GM23338 (cell line): ENCODE data around the gene FIGNL1. TPM values are rescaled to one million over a fixed set of nuclear protein-coding genes. Genes with fewer than 3 reads are reported as not detected.

Experiments
- ATAC-seq: fragments of 200-7000 bp; cut with Tn5 transposase; 3 replicates; pipeline ENCODE4 v1.9.1; 2020
- DNase-seq: peaks from one replicate; pipeline ENCODE4 v3.0.0-alpha.2; 2015; ENCODE audit warnings: low spot score
- H2AFZ ChIP-seq: fragments of 200-600 bp; sonication (generic); 2 replicates; pipeline ENCODE4 v1.8.0; 2016; ENCODE audit warnings: antibody characterized with exemption, mild to moderate bottlenecking, moderate library complexity
- H3F3A ChIP-seq: fragments of 200-600 bp; sonication (generic); replicated peaks from 2 replicates; pipeline ENCODE4 v1.8.0; 2017; ENCODE audit warnings: antibody characterized with exemption, mixed run types, low read depth
- H3K27ac ChIP-seq: fragments of 200-600 bp; sonication (generic); 2 replicates; pipeline ENCODE4 v1.6.1; 2016; ENCODE audit warnings: low read depth
- H3K27me3 ChIP-seq: fragments of 200-600 bp; sonication (generic); 2 replicates; pipeline ENCODE4 v1.8.0; 2016; ENCODE audit warnings: mild to moderate bottlenecking, mixed run types, moderate library complexity; ENCODE audit not compliant: insufficient read depth
- H3K36me3 ChIP-seq: fragments of 200-600 bp; sonication (generic); 2 replicates; pipeline ENCODE4 v1.8.0; 2016; ENCODE audit warnings: mild to moderate bottlenecking; ENCODE audit not compliant: insufficient read depth
- H3K4me1 ChIP-seq: fragments of 200-600 bp; sonication (generic); 2 replicates; pipeline ENCODE4 v1.8.0; 2016; ENCODE audit warnings: mild to moderate bottlenecking, moderate library complexity; ENCODE audit not compliant: insufficient read depth
- H3K4me2 ChIP-seq: fragments of 200-600 bp; sonication (generic); 2 replicates; pipeline ENCODE4 v1.7.1; 2017; ENCODE audit warnings: mixed run types
- H3K4me3 ChIP-seq: fragments of 200-600 bp; sonication (generic); 2 replicates; pipeline ENCODE4 v1.6.1; 2016; ENCODE audit warnings: mixed run types
- H3K79me2 ChIP-seq: fragments of 200-600 bp; sonication (generic); replicated peaks from 2 replicates; pipeline ENCODE4 v1.8.0; 2017; ENCODE audit warnings: mild to moderate bottlenecking; ENCODE audit not compliant: insufficient read depth
- H3K9me2 ChIP-seq: fragments of 200-600 bp; sonication (generic); 2 replicates; pipeline ENCODE4 v1.8.0; 2017; ENCODE audit not compliant: insufficient read depth
- H4K20me1 ChIP-seq: fragments of 200-600 bp; sonication (generic); replicated peaks from 2 replicates; pipeline ENCODE4 v1.8.0; 2017; ENCODE audit warnings: mild to moderate bottlenecking; ENCODE audit not compliant: insufficient read depth
- H3K27ac Mint-ChIP-seq: 2 replicates; pipeline ENCODE4 v1.8.0; 2020; ENCODE audit warnings: inconsistent platforms, mild to moderate bottlenecking, moderate library complexity, mixed read lengths
- H3K27me3 Mint-ChIP-seq: 3 replicates; pipeline ENCODE4 v1.8.0; 2022; ENCODE audit warnings: low read depth, mild to moderate bottlenecking, moderate library complexity, mixed read lengths, inconsistent platforms; ENCODE audit not compliant: insufficient read depth, poor library complexity
- H3K36me3 Mint-ChIP-seq: 3 replicates; pipeline ENCODE4 v1.8.0; 2021; ENCODE audit warnings: low read depth, mild to moderate bottlenecking, inconsistent platforms, moderate library complexity, mixed read lengths
- H3K4me1 Mint-ChIP-seq: 3 replicates; pipeline ENCODE4 v1.8.0; 2020; ENCODE audit warnings: mild to moderate bottlenecking, inconsistent platforms, mixed read lengths
- H3K4me3 Mint-ChIP-seq: 3 replicates; pipeline ENCODE4 v1.8.0; 2021; ENCODE audit warnings: moderate library complexity, mild to moderate bottlenecking, inconsistent platforms, mixed read lengths
- H3K9me3 Mint-ChIP-seq: 3 replicates; pipeline ENCODE4 v1.8.0; 2020; ENCODE audit warnings: moderate library complexity, mild to moderate bottlenecking, inconsistent platforms, mixed read lengths
- CREB1 ChIP-seq: fragments of 250-450 bp; sonication (Bioruptor Pico); IDR thresholded peaks from 2 replicates; pipeline ENCODE4 v1.5.0; 2020; ENCODE audit warnings: low read depth, mild to moderate bottlenecking, moderate library complexity
- ETS1 ChIP-seq: IDR thresholded peaks from 2 replicates; pipeline ENCODE4 v1.6.1; 2016; ENCODE audit warnings: antibody characterized with exemption
- EZH2 ChIP-seq: fragments of 200-600 bp; sonication (generic); IDR thresholded peaks from one replicate; pipeline ENCODE4 v1.8.0; 2017; ENCODE audit warnings: antibody characterized with exemption, mild to moderate bottlenecking, low read depth; ENCODE audit not compliant: unreplicated experiment
- EZH2phosphoT487 ChIP-seq: fragments of 200-600 bp; sonication (generic); IDR thresholded peaks from one replicate; pipeline ENCODE4 v1.8.1; 2018; ENCODE audit warnings: antibody characterized with exemption; ENCODE audit not compliant: unreplicated experiment
- JUNB ChIP-seq: IDR thresholded peaks from one replicate; pipeline ENCODE4 v1.6.1; 2016; ENCODE audit warnings: antibody characterized with exemption; ENCODE audit not compliant: unreplicated experiment
- NANOG ChIP-seq: IDR thresholded peaks from 2 replicates; pipeline ENCODE4 v1.6.1; 2016; ENCODE audit warnings: antibody characterized with exemption, borderline replicate concordance
- POLR2AphosphoS5 ChIP-seq: IDR thresholded peaks from 2 replicates; pipeline ENCODE4 v1.6.1; 2016; ENCODE audit warnings: antibody characterized with exemption, low read depth
- REST ChIP-seq: IDR thresholded peaks from one replicate; pipeline ENCODE4 v1.6.1; 2018; ENCODE audit warnings: antibody characterized with exemption; ENCODE audit not compliant: unreplicated experiment
- STAT1 ChIP-seq: IDR thresholded peaks from one replicate; pipeline ENCODE4 v1.6.1; 2016; ENCODE audit warnings: antibody characterized with exemption; ENCODE audit not compliant: unreplicated experiment
- ZNF114 ChIP-seq: fragments of 250-450 bp; sonication (Bioruptor Pico); IDR thresholded peaks from 2 replicates; pipeline ENCODE4 v1.5.0; 2020; ENCODE audit warnings: mild to moderate bottlenecking, moderate library complexity
- ZNF331 ChIP-seq: fragments of 250-450 bp; sonication (Bioruptor Pico); IDR thresholded peaks from 2 replicates; pipeline ENCODE4 v1.5.0; 2020; ENCODE audit warnings: low read depth, mild to moderate bottlenecking, moderate library complexity
- polyA plus RNA-seq: library from polyadenylated mRNA; unstranded; fragments of >200 nt; fragmentation: Nextera tagmentation; extraction: Ambion mirVana; gene quantifications from 2 replicates; pipeline ENCODE4 v1.2.1, GENCODE V29; 2016
- total RNA-seq: library from RNA; depleted of rRNA; stranded (reverse); fragments of >200 nt; shearing (Covaris generic); gene quantifications from 2 replicates; pipeline ENCODE4 v1.2.3, GENCODE V29; 2014
- TF ChIP-seq, protein P1 (sequence below), 2 experiments: fragments of 200-600 bp in 1 of 2; sonication (generic) in 1 of 2; conservative IDR thresholded peaks; 2 replicates each; pipeline versions ENCODE4 v1.5.1 to v1.6.1; 2016 to 2017; ENCODE audit warnings: antibody characterized with exemption in 2 of 2, low read depth in 2 of 2, mild to moderate bottlenecking in 2 of 2, moderate library complexity in 1 of 2
- TF ChIP-seq, protein P2 (sequence below): fragments of 250-450 bp; sonication (Bioruptor Pico); IDR thresholded peaks from 2 replicates; pipeline ENCODE4 v1.5.0; 2020; ENCODE audit warnings: mild to moderate bottlenecking, moderate library complexity

Gene FIGNL1
- total and polyA plus RNA-seq, 2 experiments from 2014 or later: 6.6 to 24.9 TPM

- ATAC-seq (no peak), DNase-seq (no peak)
- no peaks in the 10 kb centered on the region; the same call in 2 of the 3 replicates for H3K9me3 Mint-ChIP-seq
- H3K4me1 Mint-ChIP-seq: peaks cover 12% of the 10 kb centered on the region
- peaks cover 12% of the 10 kb centered on the region for H3K27me3 Mint-ChIP-seq
- no peaks in the 10 kb centered on the region for H3K36me3 ChIP-seq
- peaks cover 4% of the 10 kb centered on the region; the same call in 1 of the 2 replicates for H3K27me3 ChIP-seq
- H2AFZ ChIP-seq: no peak overlapping the region
- H3K79me2 ChIP-seq: no peaks in the 10 kb centered on the region
- TF ChIP-seq JUNB (no peak), ZNF331 (CRISPR knock-in tag) (no peak), CREB1 (no peak), ETS1 (no peak), POLR2AphosphoS5 (no peak), STAT1 (no peak), ZNF114 (no peak), REST (no peak), EZH2 (no peak), NANOG (no peak), EZH2phosphoT487 (no peak)
- TF ChIP-seq, protein P1, sequence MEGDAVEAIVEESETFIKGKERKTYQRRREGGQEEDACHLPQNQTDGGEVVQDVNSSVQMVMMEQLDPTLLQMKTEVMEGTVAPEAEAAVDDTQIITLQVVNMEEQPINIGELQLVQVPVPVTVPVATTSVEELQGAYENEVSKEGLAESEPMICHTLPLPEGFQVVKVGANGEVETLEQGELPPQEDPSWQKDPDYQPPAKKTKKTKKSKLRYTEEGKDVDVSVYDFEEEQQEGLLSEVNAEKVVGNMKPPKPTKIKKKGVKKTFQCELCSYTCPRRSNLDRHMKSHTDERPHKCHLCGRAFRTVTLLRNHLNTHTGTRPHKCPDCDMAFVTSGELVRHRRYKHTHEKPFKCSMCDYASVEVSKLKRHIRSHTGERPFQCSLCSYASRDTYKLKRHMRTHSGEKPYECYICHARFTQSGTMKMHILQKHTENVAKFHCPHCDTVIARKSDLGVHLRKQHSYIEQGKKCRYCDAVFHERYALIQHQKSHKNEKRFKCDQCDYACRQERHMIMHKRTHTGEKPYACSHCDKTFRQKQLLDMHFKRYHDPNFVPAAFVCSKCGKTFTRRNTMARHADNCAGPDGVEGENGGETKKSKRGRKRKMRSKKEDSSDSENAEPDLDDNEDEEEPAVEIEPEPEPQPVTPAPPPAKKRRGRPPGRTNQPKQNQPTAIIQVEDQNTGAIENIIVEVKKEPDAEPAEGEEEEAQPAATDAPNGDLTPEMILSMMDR (conservative IDR thresholded peaks at IDR 0.05; ENCODE audit: low read depth in 2 of 2): no peak
- TF ChIP-seq, protein P2, sequence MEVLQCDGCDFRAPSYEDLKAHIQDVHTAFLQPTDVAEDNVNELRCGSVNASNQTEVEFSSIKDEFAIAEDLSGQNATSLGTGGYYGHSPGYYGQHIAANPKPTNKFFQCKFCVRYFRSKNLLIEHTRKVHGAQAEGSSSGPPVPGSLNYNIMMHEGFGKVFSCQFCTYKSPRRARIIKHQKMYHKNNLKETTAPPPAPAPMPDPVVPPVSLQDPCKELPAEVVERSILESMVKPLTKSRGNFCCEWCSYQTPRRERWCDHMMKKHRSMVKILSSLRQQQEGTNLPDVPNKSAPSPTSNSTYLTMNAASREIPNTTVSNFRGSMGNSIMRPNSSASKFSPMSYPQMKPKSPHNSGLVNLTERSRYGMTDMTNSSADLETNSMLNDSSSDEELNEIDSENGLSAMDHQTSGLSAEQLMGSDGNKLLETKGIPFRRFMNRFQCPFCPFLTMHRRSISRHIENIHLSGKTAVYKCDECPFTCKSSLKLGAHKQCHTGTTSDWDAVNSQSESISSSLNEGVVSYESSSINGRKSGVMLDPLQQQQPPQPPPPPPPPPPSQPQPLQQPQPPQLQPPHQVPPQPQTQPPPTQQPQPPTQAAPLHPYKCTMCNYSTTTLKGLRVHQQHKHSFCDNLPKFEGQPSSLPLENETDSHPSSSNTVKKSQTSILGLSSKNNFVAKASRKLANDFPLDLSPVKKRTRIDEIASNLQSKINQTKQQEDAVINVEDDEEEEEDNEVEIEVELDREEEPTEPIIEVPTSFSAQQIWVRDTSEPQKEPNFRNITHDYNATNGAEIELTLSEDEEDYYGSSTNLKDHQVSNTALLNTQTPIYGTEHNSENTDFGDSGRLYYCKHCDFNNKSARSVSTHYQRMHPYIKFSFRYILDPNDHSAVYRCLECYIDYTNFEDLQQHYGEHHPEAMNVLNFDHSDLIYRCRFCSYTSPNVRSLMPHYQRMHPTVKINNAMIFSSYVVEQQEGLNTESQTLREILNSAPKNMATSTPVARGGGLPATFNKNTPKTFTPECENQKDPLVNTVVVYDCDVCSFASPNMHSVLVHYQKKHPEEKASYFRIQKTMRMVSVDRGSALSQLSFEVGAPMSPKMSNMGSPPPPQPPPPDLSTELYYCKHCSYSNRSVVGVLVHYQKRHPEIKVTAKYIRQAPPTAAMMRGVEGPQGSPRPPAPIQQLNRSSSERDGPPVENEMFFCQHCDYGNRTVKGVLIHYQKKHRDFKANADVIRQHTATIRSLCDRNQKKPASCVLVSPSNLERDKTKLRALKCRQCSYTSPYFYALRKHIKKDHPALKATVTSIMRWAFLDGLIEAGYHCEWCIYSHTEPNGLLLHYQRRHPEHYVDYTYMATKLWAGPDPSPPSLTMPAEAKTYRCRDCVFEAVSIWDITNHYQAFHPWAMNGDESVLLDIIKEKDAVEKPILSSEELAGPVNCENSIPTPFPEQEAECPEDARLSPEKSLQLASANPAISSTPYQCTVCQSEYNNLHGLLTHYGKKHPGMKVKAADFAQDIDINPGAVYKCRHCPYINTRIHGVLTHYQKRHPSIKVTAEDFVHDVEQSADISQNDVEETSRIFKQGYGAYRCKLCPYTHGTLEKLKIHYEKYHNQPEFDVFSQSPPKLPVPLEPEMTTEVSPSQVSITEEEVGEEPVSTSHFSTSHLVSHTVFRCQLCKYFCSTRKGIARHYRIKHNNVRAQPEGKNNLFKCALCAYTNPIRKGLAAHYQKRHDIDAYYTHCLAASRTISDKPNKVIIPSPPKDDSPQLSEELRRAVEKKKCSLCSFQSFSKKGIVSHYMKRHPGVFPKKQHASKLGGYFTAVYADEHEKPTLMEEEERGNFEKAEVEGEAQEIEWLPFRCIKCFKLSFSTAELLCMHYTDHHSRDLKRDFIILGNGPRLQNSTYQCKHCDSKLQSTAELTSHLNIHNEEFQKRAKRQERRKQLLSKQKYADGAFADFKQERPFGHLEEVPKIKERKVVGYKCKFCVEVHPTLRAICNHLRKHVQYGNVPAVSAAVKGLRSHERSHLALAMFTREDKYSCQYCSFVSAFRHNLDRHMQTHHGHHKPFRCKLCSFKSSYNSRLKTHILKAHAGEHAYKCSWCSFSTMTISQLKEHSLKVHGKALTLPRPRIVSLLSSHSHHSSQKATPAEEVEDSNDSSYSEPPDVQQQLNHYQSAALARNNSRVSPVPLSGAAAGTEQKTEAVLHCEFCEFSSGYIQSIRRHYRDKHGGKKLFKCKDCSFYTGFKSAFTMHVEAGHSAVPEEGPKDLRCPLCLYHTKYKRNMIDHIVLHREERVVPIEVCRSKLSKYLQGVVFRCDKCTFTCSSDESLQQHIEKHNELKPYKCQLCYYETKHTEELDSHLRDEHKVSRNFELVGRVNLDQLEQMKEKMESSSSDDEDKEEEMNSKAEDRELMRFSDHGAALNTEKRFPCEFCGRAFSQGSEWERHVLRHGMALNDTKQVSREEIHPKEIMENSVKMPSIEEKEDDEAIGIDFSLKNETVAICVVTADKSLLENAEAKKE (CRISPR knock-in tag): no peak
- H3K27ac ChIP-seq: no peak overlapping the region
- no peak overlapping the region for H3K4me2 ChIP-seq
- no peak overlapping the region for H3K27ac Mint-ChIP-seq
- no peaks in the 10 kb centered on the region for H3K4me1 ChIP-seq
- no peak overlapping the region for H3K4me3 Mint-ChIP-seq
- no peaks in the 10 kb centered on the region for H4K20me1 ChIP-seq
- no peaks in the 10 kb centered on the region for H3K36me3 Mint-ChIP-seq
- H3F3A ChIP-seq: no peaks in the 10 kb centered on the region
- no peaks in the 10 kb centered on the region for H3K9me2 ChIP-seq
- H3K4me3 ChIP-seq: no peak overlapping the region
Measured at GRCh38 chr7:50472427-50472826, 22.3 kb upstream of the FIGNL1 start.
